HEK293 (cell line): Measurements from ENCODE around the gene VTN.
A peak's percentile ranks its signal among the peaks of the same experiment; 100 is the strongest.

ENCODE experiments used
- ATF2 ChIP-seq: fragments of 450-650 bp; formaldehyde crosslinking; IDR thresholded peaks from 2 replicates; pipeline ENCODE4 v1.5.1; 2016; ENCODE audit warnings: missing biosample characterization, missing genetic modification characterization, low read depth
- BCL11A ChIP-seq: fragments of 450-650 bp; formaldehyde crosslinking; IDR thresholded peaks from 2 replicates; pipeline ENCODE4 v1.5.1; 2016; ENCODE audit warnings: low read depth, missing biosample characterization, missing genetic modification characterization
- BCL6B ChIP-seq: fragments of 450-650 bp; formaldehyde crosslinking; IDR thresholded peaks from 2 replicates; pipeline ENCODE4 v1.5.1; 2017; ENCODE audit warnings: missing biosample characterization, missing genetic modification characterization
- HOXD13 ChIP-seq: sonication (generic); formaldehyde crosslinking; IDR thresholded peaks from 2 replicates; pipeline ENCODE4 v1.8.0; 2022; ENCODE audit warnings: missing genetic modification reagents, borderline replicate concordance
- KLF16 ChIP-seq: fragments of 450-650 bp; formaldehyde crosslinking; IDR thresholded peaks from 2 replicates; pipeline ENCODE4 v1.5.1; 2017; ENCODE audit warnings: missing biosample characterization, missing genetic modification characterization
- MYNN ChIP-seq: fragments of 450-650 bp; formaldehyde crosslinking; IDR thresholded peaks from 2 replicates; pipeline ENCODE4 v1.5.1; 2016; ENCODE audit warnings: missing biosample characterization, missing genetic modification characterization, borderline replicate concordance
- PRDM4 ChIP-seq: fragments of 450-650 bp; formaldehyde crosslinking; IDR thresholded peaks from 2 replicates; pipeline ENCODE4 v1.5.1; 2017; ENCODE audit warnings: missing biosample characterization, missing genetic modification characterization
- REST ChIP-seq: fragments of 450-650 bp; formaldehyde crosslinking; IDR thresholded peaks from 2 replicates; pipeline ENCODE4 v1.5.1; 2016; ENCODE audit warnings: missing biosample characterization, missing genetic modification characterization
- SCRT2 ChIP-seq: fragments of 450-650 bp; formaldehyde crosslinking; IDR thresholded peaks from 2 replicates; pipeline ENCODE4 v1.5.1; 2016; ENCODE audit warnings: missing biosample characterization, missing genetic modification characterization
- YY1 ChIP-seq: fragments of 450-650 bp; formaldehyde crosslinking; IDR thresholded peaks from 2 replicates; pipeline ENCODE4 v1.5.1; 2018; ENCODE audit warnings: missing biosample characterization, missing genetic modification characterization
- ZNF146 ChIP-seq: fragments of 450-650 bp; formaldehyde crosslinking; IDR thresholded peaks from 2 replicates; pipeline ENCODE4 v1.5.1; 2016; ENCODE audit warnings: missing biosample characterization, missing genetic modification characterization
- ZNF221 ChIP-seq: fragments of 450-650 bp; formaldehyde crosslinking; IDR thresholded peaks from 2 replicates; pipeline ENCODE4 v1.5.1; 2017; ENCODE audit warnings: missing biosample characterization, missing genetic modification characterization, borderline replicate concordance
- ZNF223 ChIP-seq: fragments of 450-650 bp; formaldehyde crosslinking; IDR thresholded peaks from 2 replicates; pipeline ENCODE4 v1.5.1; 2016; ENCODE audit warnings: missing biosample characterization, missing genetic modification characterization
- ZNF302 ChIP-seq: fragments of 450-650 bp; formaldehyde crosslinking; IDR thresholded peaks from 2 replicates; pipeline ENCODE4 v1.5.1; 2016; ENCODE audit warnings: missing biosample characterization, missing genetic modification characterization, low read depth
- ZNF362 ChIP-seq: fragments of 450-650 bp; formaldehyde crosslinking; IDR thresholded peaks from 2 replicates; pipeline ENCODE4 v1.5.1; 2016; ENCODE audit warnings: missing biosample characterization, missing genetic modification characterization
- ZNF394 ChIP-seq: fragments of 450-650 bp; formaldehyde crosslinking; IDR thresholded peaks from 2 replicates; pipeline ENCODE4 v1.5.1; 2016; ENCODE audit warnings: missing biosample characterization, missing genetic modification characterization, mild to moderate bottlenecking, moderate library complexity, borderline replicate concordance
- ZNF449 ChIP-seq: fragments of 450-650 bp; formaldehyde crosslinking; IDR thresholded peaks from 2 replicates; pipeline ENCODE4 v1.5.1; 2017; ENCODE audit warnings: missing biosample characterization, mild to moderate bottlenecking, missing genetic modification characterization, moderate library complexity
- ZNF513 ChIP-seq: fragments of 450-650 bp; IDR thresholded peaks from 2 replicates; pipeline ENCODE4 v1.5.1; 2018; ENCODE audit warnings: missing biosample characterization, missing genetic modification characterization
- ZNF549 ChIP-seq: fragments of 450-650 bp; IDR thresholded peaks from 2 replicates; pipeline ENCODE4 v1.5.1; 2018; ENCODE audit warnings: missing biosample characterization, missing genetic modification characterization, mild to moderate bottlenecking, inconsistent platforms, moderate library complexity
- ZNF571 ChIP-seq: fragments of 450-650 bp; formaldehyde crosslinking; IDR thresholded peaks from 2 replicates; pipeline ENCODE4 v1.5.0; 2017; ENCODE audit warnings: missing biosample characterization, missing genetic modification characterization
- ZNF580 ChIP-seq: fragments of 450-650 bp; formaldehyde crosslinking; IDR thresholded peaks from 2 replicates; pipeline ENCODE4 v1.5.1; 2016; ENCODE audit warnings: missing biosample characterization, missing genetic modification characterization
- ZNF76 ChIP-seq: fragments of 450-650 bp; formaldehyde crosslinking; IDR thresholded peaks from 2 replicates; pipeline ENCODE4; 2016; ENCODE audit warnings: low read depth, missing biosample characterization, missing genetic modification characterization, borderline replicate concordance
- ZNF777 ChIP-seq: fragments of 450-650 bp; formaldehyde crosslinking; IDR thresholded peaks from 2 replicates; pipeline ENCODE4 v1.5.1; 2017; ENCODE audit warnings: missing biosample characterization, missing genetic modification characterization, borderline replicate concordance
- ZNF837 ChIP-seq: fragments of 450-650 bp; formaldehyde crosslinking; IDR thresholded peaks from 2 replicates; pipeline ENCODE4 v1.5.1; 2016; ENCODE audit warnings: missing biosample characterization, missing genetic modification characterization

The VTN gene

GRCh38 chr17:28335959-28336871 lies 33.9 kb downstream of the VTN start (continued):
- TF ChIP-seq PRDM4 (tag by site-specific recombination) (no peak), ZNF513 (tag by site-specific recombination) (no peak), ZNF777 (peak; percentile 74; the same call in 1 of the 2 replicates), HOXD13 (CRISPR knock-in tag) (no peak), SCRT2 (tag by site-specific recombination) (peak; percentile 75), ZNF571 (no peak), YY1 (tag by site-specific recombination) (no peak), BCL6B (peak; percentile 70; the same call in 1 of the 2 replicates), ZNF302 (no peak), REST (tag by site-specific recombination) (no peak), ATF2 (tag by site-specific recombination) (peak; percentile 98), BCL11A (tag by site-specific recombination) (no peak; the same call in 1 of the 2 replicates), ZNF76 (peak; percentile 51), ZNF221 (tag by site-specific recombination) (no peak), ZNF394 (peak; percentile 48; the same call in 1 of the 2 replicates), ZNF223 (tag by site-specific recombination) (no peak), KLF16 (tag by site-specific recombination) (no peak; the same call in 1 of the 2 replicates), ZNF146 (tag by site-specific recombination) (0 out of 2 replicates have a peak, but pooled peaks have one; percentile 50), ZNF837 (0 out of 2 replicates have a peak, but pooled peaks have one; percentile 35), MYNN (peak; percentile 36; the same call in 1 of the 2 replicates), ZNF449 (tag by site-specific recombination) (no peak), ZNF549 (no peak), ZNF580 (tag by site-specific recombination) (no peak), ZNF362 (no peak)
